NT2/D1 (cell line): ENCODE results near the gene DNAJB7.
"Not testable (repeated sequence)": the region's sequence is repeated elsewhere in the genome, so short reads cannot be mapped to it uniquely, and the experiment has no call there.

Source experiments
- DNase-seq: peaks from one replicate; pipeline ENCODE4 v3.0.0-alpha.2; 2011; ENCODE audit warnings: low read depth, low spot score
- H3K27me3 ChIP-seq: 2 replicates; pipeline ENCODE4 v1.6.0; 2011; ENCODE audit warnings: mild to moderate bottlenecking; ENCODE audit not compliant: insufficient read length, insufficient read depth
- H3K36me3 ChIP-seq: 2 replicates; pipeline ENCODE4 v1.6.1; 2011; ENCODE audit warnings: mild to moderate bottlenecking, low read length, mixed read lengths; ENCODE audit not compliant: insufficient read depth, insufficient read length
- H3K4me1 ChIP-seq: 2 replicates; pipeline ENCODE4 v1.5.1; 2011; ENCODE audit not compliant: insufficient read depth, insufficient read length
- H3K4me3 ChIP-seq: 2 replicates; pipeline ENCODE4 v1.5.1; 2011; ENCODE audit warnings: low read depth; ENCODE audit not compliant: insufficient read length
- H3K9ac ChIP-seq: 2 replicates; pipeline ENCODE4 v1.6.0; 2011; ENCODE audit warnings: low read depth; ENCODE audit not compliant: insufficient read length
- H3K9me3 ChIP-seq: 2 replicates; pipeline ENCODE4 v1.5.1; 2011; ENCODE audit warnings: mild to moderate bottlenecking, low read length; ENCODE audit not compliant: insufficient read depth
- SUZ12 ChIP-seq: IDR thresholded peaks from 2 replicates; pipeline ENCODE4 v1.6.1; 2011; ENCODE audit not compliant: insufficient read length, insufficient read depth; ENCODE audit errors: extremely low read depth
- YY1 ChIP-seq: IDR thresholded peaks from 2 replicates; pipeline ENCODE4 v1.6.1; 2011; ENCODE audit not compliant: insufficient read length, insufficient read depth
- ZNF274 ChIP-seq: IDR thresholded peaks from 2 replicates; pipeline ENCODE4 v1.6.1; 2011; ENCODE audit warnings: mild to moderate bottlenecking, low read depth, low read length

Gene DNAJB7

GRCh38 chr22:40844951-40845350, 17.0 kb downstream of the DNAJB7 start:
- Histone ChIP-seq H3K27me3 (no peaks in the 10 kb centered on the region), H3K36me3 (peaks cover 79% of the 10 kb centered on the region), H3K4me1 (no peaks in the 10 kb centered on the region), H3K9ac (no peak overlapping the region), H3K4me3 (no peak overlapping the region), H3K9me3 (no peaks in the 10 kb centered on the region)
- TF ChIP-seq ZNF274 (no peak), SUZ12 (no peak), YY1 (no peak)
- DNase-seq, result no peak

- peaks cover 89% of the 10 kb centered on the region for H3K36me3 ChIP-seq
- no peak for DNase-seq
- H3K9me3 ChIP-seq, result no peaks in the 10 kb centered on the region
- H3K4me1 ChIP-seq, result no peaks in the 10 kb centered on the region
- TF ChIP-seq ZNF274 (no peak), SUZ12 (no peak), YY1 (no peak)
- H3K9ac ChIP-seq, result no peak overlapping the region
- H3K4me3 ChIP-seq, result no peak overlapping the region
- H3K27me3 ChIP-seq, result no peaks in the 10 kb centered on the region
Observed at GRCh38 chr22:40838486-40838885, 23.4 kb downstream of the DNAJB7 start.

DNA sequence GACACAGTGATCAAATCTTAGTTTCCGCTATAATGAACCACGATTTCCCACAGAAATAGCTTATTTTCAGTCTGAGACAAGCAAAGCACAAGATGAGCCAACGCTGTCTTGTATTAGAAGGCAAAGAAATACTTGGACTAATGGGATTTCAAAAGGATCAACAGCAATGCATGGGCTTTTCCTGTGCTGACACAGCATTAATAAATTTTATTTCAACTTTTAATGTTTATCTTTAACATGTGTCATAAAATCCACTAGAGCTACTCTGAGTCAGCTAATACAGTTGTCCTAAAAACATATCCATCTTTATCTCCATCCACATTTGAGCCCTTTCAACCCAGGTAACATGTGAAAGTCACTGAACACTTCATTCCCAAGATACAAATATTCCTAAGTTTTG, 27.3 kb downstream of the DNAJB7 start:
- TF ChIP-seq SUZ12, result no peak
- TF ChIP-seq YY1, result no peak
- TF ChIP-seq ZNF274, result no peak
- no peak for DNase-seq
- H3K36me3 ChIP-seq, result peaks cover 87% of the 10 kb centered on the region
- H3K9me3 ChIP-seq, result no peaks in the 10 kb centered on the region
- H3K9ac ChIP-seq, result no peak overlapping the region
- H3K4me1 ChIP-seq, result no peaks in the 10 kb centered on the region
- no peaks in the 10 kb centered on the region for H3K27me3 ChIP-seq
- H3K4me3 ChIP-seq, result no peak overlapping the region

DNA sequence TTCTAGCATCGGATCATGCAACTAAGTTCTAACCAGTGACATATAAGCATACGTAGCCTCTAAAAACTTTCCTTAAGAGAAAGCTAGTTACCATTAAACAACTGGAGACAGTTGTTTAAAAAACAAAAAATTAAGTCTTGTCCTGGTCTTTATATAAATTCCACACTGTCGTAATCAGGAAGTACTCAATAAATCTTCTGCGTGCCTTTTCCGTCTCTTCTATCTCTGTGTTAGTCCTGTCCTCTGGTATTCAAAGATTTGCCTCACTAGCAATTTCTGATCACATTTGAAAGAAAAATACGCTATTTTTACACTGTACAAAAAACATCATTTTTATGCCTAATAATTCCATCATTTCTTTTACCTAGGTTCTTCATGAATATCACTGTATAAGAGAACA, 32.8 kb downstream of the DNAJB7 start:
- H3K9me3 ChIP-seq, result no peaks in the 10 kb centered on the region
- DNase-seq, result no peak
- H3K9ac ChIP-seq, result no peak overlapping the region
- peaks cover 71% of the 10 kb centered on the region for H3K36me3 ChIP-seq
- TF ChIP-seq ZNF274 (no peak), YY1 (no peak), SUZ12 (no peak)
- H3K27me3 ChIP-seq, result no peaks in the 10 kb centered on the region
- H3K4me1 ChIP-seq, result no peaks in the 10 kb centered on the region
- no peak overlapping the region for H3K4me3 ChIP-seq

DNA sequence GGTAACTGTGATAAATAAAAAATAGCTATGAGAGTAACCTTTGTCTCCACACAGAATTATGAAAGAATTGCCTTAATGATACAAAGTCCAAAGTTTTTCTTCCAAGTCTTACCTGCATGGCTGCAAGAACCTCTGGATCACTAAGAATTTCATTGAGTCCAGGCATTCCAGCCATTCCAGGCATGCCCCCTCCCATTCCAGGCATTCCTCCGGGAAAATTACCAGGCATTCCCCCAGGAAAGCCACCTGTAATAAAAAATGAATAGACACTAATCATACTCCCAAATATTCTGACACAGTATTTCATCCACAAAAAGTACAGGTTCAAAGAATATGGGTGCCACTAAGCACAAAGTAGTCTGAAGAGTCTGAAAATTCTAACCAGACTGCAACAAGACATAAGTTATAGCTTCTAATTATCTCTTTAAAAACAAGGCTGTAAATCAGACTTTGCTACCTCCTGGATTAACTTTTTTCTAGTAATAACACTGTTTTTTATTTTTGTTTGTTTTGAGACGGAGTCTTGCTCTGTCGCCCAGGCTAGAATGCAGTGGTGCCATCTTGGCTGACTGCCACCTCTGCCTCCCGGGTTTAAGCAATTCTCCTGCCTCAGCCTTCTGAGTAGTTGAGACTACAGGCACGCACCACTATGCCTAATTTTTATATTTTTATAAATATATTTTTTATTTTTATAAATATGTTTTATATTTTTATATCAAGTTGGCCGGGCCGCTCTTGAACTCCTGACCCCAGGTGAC, 34.8 kb downstream of the DNAJB7 start:
- no peak overlapping the region for H3K4me3 ChIP-seq
- no peaks in the 10 kb centered on the region for H3K9me3 ChIP-seq
- H3K36me3 ChIP-seq, result peaks cover 64% of the 10 kb centered on the region
- no peaks in the 10 kb centered on the region for H3K27me3 ChIP-seq
- TF ChIP-seq ZNF274 (no peak), SUZ12 (no peak), YY1 (no peak)
- DNase-seq, result no peak
- no peak overlapping the region for H3K9ac ChIP-seq
- H3K4me1 ChIP-seq, result no peaks in the 10 kb centered on the region

DNA sequence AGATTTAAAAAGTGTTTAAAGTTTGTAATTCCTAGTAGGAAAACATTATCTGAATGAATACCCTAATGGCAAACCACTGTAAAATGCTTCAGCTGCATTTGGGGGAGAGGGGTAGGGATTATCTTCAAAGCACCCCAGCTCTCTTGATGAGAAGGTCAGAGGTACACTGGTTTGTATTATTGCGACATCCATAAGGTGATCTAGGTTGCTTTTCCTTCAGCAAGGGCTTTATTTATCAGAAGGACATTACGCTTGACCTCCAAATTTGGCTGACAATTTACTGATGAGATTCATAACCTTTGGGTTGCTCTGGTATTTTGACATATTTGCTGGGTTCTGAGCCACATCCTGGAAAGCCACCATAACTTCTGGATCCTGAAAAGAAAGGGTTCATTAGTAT, 35.6 kb downstream of the DNAJB7 start:
- not testable (repeated sequence) for H3K27me3 ChIP-seq, H3K4me1 ChIP-seq, H3K9ac ChIP-seq, DNase-seq, H3K9me3 ChIP-seq, H3K4me3 ChIP-seq
- peaks cover 56% of the 10 kb centered on the region for H3K36me3 ChIP-seq

DNA sequence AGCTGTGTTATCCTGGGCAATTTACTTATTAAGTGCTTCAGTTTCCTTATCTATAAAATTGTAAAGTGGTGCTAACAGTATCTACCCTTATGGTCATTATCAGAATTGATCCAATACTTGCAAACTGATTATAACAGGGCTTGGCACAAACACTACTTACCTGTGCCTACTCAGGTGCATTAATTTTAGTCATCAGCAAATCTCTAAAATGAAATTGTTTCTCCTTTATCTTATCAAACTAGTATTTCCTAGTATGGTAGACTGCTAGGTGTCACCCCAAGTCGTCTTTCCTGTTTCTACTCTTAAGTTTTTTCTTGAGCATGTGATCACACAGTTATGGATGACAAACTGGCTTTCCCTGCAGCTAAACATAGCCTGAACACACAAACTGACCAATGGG, 38.5 kb downstream of the DNAJB7 start:
- peaks cover 27% of the 10 kb centered on the region for H3K36me3 ChIP-seq
- TF ChIP-seq SUZ12 (no peak), YY1 (no peak), ZNF274 (no peak)

GRCh38 chr22:40819599-40820140, 42.2 kb downstream of the DNAJB7 start:
- H3K4me3 ChIP-seq, result no peak overlapping the region
- H3K36me3 ChIP-seq, result peaks cover 12% of the 10 kb centered on the region
- peaks cover 2% of the 10 kb centered on the region for H3K4me1 ChIP-seq
- TF ChIP-seq YY1, result no peak
- TF ChIP-seq ZNF274, result no peak
- TF ChIP-seq SUZ12, result no peak
- peak overlapping the region; percentile 61 for H3K9ac ChIP-seq
- no peak for DNase-seq
- no peaks in the 10 kb centered on the region for H3K9me3 ChIP-seq
- no peaks in the 10 kb centered on the region for H3K27me3 ChIP-seq

More for the DNA sequence above, 38.5 kb downstream of the DNAJB7 start:
- Histone ChIP-seq H3K4me3 (no peak overlapping the region), H3K4me1 (no peaks in the 10 kb centered on the region), H3K9me3 (no peaks in the 10 kb centered on the region), H3K9ac (no peak overlapping the region), H3K27me3 (no peaks in the 10 kb centered on the region)
- DNase-seq, result no peak
